Middle frontal gyrus (tissue), 1 donor: ENCODE results near the gene CPEB1.
"Not testable (repeated sequence)": the region's sequence is repeated elsewhere in the genome, so short reads cannot be mapped to it uniquely, and the experiment has no call there.

Experiments used
- DNase-seq: peaks from one replicate; pipeline ENCODE4 v3.0.0-alpha.2; 2015; ENCODE audit warnings: low spot score; ENCODE audit errors: extremely low spot score

The CPEB1 gene

DNA sequence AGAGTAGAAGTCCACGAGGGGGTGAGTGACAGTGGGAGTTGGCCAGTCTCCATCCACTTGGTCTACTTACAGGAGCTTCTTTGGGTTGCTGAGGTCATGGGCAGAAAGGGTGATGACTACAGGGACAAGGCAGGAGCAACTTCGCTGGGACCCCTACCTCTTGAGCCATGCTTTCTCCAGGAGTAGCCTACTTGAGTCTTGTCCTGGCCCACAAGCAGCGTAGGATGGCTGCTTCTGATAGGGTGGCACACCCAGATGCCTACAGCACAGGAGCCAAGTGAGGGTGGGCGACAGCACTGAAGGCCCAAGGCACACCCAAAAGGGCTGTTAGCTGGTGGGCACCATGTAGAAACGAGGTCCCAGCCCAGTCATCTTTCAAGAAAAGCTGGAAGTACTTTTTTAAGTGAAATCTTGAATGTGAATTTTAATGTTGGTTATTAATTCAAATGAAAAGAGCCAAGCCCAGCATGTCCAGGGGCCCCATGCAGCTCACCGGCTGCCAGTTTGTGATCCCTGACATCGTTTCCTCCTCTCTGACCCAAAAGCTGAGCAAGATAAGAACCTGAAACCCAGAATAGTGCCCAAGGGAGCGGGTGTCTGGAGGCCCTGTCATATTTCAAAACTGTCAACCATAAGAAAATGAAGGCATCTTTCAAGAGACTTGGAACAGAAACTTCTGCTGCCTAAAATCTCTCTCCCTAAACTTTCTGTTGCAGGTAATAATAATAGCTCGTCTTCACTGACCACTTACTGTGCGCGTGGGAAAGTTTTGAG lies 2.2 kb upstream of the CPEB1 start:
- DNase-seq: no peak

DNA sequence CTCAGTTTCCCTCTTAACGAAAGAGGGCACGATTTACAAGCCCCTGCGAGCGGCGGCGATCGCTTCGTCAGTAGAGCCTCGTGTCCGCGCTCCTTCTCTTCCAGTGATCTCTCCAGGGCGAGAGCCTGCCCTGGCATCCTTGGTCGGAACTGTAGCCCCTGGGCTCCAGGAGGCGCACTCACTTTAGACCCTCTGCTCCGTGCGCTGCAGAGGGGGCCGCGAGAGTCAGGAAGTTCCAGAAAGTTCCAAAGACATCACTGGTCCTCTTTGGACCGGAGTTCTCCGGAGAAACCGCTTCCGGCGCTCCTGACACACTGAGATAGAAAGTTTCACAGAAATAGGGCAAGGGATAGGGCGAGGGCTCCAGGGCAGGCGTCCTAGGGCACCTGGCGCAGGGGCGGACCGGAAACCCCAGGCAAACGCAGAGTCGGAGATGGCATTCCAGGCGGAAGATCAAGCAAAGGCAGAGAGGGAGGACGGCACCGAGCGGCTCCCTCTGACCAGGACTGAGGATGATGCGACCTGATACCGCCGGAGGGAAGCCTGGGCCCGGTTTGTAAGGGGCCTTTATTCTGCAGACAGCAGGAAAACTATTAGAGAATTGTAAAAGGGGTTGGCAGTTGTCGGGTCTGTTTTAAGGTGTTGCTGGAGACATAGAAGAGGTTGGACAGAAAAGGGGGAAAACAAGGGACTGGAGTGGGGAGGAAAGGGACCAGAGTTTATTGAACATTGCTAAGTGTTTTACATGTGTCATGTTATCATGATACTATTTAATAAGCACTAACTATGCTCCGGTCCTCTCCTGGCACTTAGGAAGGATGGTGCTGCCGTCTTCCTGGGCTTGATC lies 1.3 kb upstream of the CPEB1 start:
- DNase-seq: no peak

DNA sequence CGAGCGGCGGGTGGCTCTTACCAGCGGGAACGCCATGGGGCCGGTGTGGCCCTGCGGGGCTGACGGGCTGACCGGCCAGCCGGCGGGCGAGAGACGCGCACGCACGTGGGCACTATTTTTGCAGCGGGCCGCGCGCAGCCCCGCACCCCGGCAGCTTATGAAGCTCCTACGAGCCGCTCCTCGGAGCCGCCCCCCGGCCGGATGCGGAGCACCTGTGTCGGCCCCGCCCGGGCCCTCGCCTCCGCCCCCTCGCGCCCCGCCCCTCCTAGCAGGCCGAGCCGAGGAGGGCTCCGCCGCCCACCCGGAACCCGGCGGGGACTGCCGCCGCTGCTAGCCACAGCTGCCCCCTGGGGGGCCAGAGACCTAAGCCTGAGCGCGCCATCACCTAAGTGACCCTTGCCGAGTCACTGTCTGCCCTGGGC lies 683 bp upstream of the CPEB1 start:
- DNase-seq: no peak

DNA sequence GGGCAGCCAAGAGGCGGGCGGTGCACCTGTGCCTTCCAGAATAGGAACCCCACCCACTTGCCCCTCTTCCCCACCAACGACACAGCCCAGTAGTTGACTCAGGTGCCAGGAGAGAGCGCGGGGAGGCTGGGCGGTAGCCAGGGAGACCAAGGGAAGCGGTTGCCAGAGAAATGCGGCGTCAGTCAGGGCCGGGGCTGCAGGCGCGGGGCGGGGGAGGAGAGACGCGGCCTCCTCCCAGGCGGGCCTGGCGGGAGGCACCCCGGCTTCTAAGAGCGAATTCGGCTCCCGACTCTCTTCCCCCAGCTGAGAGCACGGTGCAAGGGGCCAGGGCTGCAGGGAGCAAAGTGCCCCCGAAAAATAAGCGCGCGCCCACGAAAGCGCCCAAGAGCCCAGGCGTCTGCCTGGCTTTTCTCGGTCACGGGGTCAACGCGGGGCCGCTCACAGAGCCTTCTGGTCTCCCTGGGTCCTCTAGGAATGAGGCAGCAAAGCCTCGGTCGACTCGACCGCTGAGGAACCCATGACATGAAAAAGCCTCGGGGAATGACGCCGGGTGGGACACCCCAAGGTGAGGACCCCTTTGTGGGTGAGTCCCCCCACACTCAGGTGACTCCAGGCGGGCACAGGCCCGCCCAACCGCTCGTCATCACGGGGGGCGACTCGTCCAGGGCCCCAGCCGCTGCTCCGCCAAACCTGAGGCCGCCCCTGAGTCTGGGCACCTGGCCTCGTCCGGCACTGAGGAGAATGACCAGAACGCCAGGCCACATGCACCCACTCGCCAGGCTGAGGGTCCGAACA lies 716 bp downstream of the CPEB1 start:
- DNase-seq: no peak

GRCh38 chr15:82644967-82645852 lies 2.0 kb downstream of the CPEB1 start:
- not testable (repeated sequence) for DNase-seq

DNA sequence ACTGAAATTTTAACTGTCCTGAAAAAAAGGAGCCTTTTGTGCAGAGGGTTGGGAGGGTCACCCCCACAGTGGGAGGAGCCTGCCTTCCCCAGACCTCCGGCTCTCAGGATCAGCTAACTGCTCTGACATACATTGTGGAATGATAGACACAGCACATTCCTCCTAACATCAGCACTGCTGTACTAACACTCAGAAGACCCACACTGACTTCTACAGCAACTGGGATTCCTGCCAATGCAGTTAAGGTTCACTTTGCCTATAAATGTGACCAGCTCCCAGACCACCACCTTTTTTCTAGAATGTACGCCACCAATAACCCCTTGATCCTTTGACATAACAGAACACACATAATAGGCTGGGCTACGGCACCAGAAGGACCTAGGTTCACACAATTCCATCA lies 3.2 kb downstream of the CPEB1 start:
- DNase-seq: no peak

DNA sequence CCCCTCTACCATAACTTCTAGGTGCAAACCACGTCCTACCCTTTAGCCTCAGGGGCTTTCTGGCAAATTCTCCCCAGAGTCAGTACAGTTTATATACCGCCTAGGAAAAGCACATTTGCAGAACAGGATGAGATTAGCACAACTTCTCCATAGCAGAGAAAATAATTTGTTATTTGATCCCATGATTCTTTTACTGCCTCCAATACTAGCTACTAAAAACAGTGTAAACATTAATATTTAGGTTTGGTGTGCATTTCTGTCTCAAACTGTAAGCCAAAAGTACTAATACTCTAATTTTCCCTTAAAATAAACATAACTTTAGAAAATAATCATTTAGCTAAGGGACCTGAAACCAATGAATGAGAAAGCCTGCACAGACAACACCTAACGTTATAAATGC lies 4.5 kb downstream of the CPEB1 start:
- DNase-seq: no peak

GRCh38 chr15:82641129-82641798 lies 5.9 kb downstream of the CPEB1 start:
- DNase-seq: no peak

DNA sequence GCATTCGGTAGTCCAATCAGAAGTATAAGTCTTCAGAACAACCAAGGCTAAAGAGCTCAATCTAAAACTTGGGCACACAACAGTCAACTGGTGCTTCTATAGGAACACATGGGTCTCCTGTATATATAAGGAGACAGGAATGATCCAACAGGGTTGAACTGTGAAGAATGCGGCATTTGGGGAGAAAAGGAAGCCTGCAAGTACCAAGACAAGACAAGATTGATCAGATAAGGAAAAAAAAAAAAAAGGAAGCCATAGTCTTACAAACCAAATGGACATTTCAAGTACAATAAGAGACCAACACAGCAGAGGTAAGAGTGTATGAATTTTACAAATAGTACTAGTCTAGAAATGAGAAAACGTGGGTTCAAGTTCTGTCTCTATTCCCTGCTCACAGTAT lies 6.5 kb downstream of the CPEB1 start:
- DNase-seq: no peak

GRCh38 chr15:82635798-82636197 lies 11.4 kb downstream of the CPEB1 start:
- DNase-seq: no peak

DNA sequence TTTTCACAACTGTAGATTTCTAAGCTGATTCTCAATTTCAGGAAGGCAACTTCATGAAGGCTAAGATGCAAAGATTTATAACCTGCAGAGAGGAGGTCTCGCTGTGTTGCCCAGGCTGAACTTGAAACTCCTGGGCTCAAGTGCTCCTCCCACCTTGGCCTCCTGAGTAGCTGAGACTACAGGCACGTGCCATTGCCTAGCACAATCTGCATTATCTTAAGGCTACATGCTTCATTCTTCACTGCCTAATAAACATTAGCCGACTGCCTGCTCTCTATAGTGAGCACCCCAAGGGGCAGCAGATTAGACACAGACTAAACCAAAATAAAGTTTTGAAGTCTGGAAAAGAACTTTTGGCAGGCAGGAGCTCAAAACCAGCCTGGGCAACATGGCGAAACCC lies 17.1 kb downstream of the CPEB1 start:
- DNase-seq: no peak

- no peak for DNase-seq
Observed at GRCh38 chr15:82625136-82625535, 22.0 kb downstream of the CPEB1 start.

GRCh38 chr15:82624438-82624837 lies 22.7 kb downstream of the CPEB1 start:
- no peak for DNase-seq

GRCh38 chr15:82624008-82624407 lies 23.2 kb downstream of the CPEB1 start:
- no peak for DNase-seq

- DNase-seq: no peak
Observed at GRCh38 chr15:82621970-82622369, 25.2 kb downstream of the CPEB1 start.

DNA sequence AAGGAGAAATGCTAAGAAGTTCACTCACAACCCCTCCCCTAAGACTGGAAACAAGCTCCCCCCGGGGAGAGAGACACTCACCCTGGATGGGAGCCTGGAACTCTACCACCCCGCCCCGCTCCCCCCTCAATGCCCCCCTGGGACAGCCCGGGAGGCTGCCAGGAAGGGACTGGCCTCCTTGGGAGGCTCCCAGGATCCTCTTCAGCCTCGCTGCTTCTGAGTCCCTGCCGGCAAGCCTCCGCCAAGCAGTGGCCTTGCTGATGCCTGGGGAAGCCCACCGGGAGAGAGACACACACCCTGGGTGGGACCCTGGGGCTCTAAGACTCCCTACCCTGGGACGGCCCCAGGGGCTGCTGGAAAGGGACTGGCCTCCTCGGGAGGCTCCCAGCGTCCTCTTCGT lies 33.4 kb downstream of the CPEB1 start:
- no peak for DNase-seq

DNA sequence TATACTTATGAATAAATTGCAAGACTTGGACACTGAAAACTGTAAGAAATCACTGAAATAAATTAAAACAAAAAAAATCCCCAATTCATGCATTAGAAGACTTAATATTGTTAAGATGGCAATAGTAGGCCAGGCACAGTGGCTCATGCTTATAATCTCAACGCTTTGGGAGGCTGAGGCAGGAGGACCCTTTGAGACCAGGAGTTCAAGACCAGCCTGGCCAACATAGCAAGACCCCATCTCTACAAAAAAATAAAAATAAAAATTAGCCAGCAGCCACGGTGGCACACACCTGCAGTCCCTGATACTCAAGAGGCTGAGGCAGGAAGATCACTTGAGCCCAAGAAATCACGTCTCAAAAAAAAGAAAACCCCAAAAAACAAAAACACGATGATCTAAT lies 35.8 kb downstream of the CPEB1 start:
- DNase-seq: no peak

- no peak for DNase-seq
Observed at GRCh38 chr15:82602195-82602594, 45.0 kb downstream of the CPEB1 start.

GRCh38 chr15:82599862-82600261 lies 47.3 kb downstream of the CPEB1 start:
- no peak for DNase-seq

DNA sequence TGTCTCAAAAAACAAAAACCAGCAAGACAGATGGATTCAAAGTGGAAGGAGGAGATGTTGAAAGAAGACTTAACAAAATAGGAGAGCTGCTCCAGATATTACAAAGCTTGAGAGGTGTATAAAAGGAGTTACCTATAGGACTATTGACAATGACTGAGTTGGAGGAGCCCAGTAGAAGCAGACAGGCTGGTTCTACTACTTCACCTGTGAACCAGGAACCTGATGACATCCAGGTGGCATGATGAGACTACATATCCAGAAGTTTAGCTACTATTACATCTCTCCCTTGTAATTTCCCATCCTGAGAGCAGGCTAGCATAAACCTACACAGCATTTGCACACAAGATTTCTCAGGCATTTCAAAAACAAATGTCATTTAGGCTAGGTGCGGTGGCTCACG lies 49.3 kb downstream of the CPEB1 start:
- no peak for DNase-seq
